A549 (cell line): ENCODE data around the gene PDS5A. TPM values are rescaled to one million over a fixed set of nuclear protein-coding genes. Genes with fewer than 3 reads are reported as not detected.

Experiments
- ATAC-seq, 2 experiments: fragments of 200-7000 bp in 1 of 2; fragments of >200 bp in 1 of 2; cut with Nextera tagmentation in 1 of 2; cut with Tn5 transposase in 1 of 2; 3 replicates each; pipeline versions ENCODE4 v1.8.0 to v1.9.1; 2018 to 2020; ENCODE audit warnings: mild to moderate bottlenecking in 1 of 2, moderate library complexity in 1 of 2
- CTCF ChIA-PET: fragments of 300-600 bp; sonication (Branson Sonifier 250); formaldehyde crosslinking; extraction: SDS; loops from one replicate; lab custom pipeline; 2021; ENCODE audit warnings: antibody characterized with exemption, inconsistent platforms; lab: Yijun Ruan, JAX
- POLR2A ChIA-PET: fragments of 350-600 bp; formaldehyde crosslinking; extraction: SDS; loops from one replicate; lab custom pipeline; 2021; ENCODE audit warnings: antibody characterized with exemption, inconsistent platforms; lab: Yijun Ruan, JAX
- DNase-seq, 2 experiments: peaks; one replicate each; pipeline versions ENCODE4 v3.0.0 to v3.0.0-alpha.2; 2011 to 2016; ENCODE audit warnings: low read depth in 1 of 2, low spot score in 1 of 2
- FAIRE-seq: peaks from 2 replicates; lab custom pipeline; 2011; peaks lifted over from hg19 to GRCh38; lab: Jason Lieb, UNC
- H3K27ac ChIP-seq, 2 experiments: fragments of >200 bp; sonication (Bioruptor Twin); formaldehyde crosslinking; 3 replicates each; pipeline ENCODE4 v1.5.1; 2016 to 2017
- H3K4me1 ChIP-seq: fragments of >200 bp; sonication (Bioruptor Twin); formaldehyde crosslinking; 3 replicates; pipeline ENCODE4 v1.6.1; 2016
- H3K4me2 ChIP-seq: fragments of >200 bp; sonication (Bioruptor Twin); formaldehyde crosslinking; 3 replicates; pipeline ENCODE4 v1.6.1; 2016
- H3K4me3 ChIP-seq: fragments of >200 bp; sonication (Bioruptor Twin); formaldehyde crosslinking; 3 replicates; pipeline ENCODE4 v1.5.1; 2016
- H3K9me3 ChIP-seq: fragments of >200 bp; sonication (Bioruptor Twin); formaldehyde crosslinking; 3 replicates; pipeline ENCODE4 v1.6.1; 2016
- BHLHE40 ChIP-seq: IDR thresholded peaks from 2 replicates; pipeline ENCODE4 v1.6.1; 2012; ENCODE audit warnings: low read depth, low read length, inconsistent platforms
- CBX8 ChIP-seq: fragments of 200-600 bp; sonication (generic); IDR thresholded peaks from 2 replicates; pipeline ENCODE4 v1.6.1; 2016
- CEBPB ChIP-seq, 2 experiments: fragments of >200 bp in 1 of 2; sonication (Bioruptor Twin) in 1 of 2; formaldehyde crosslinking in 1 of 2; IDR thresholded peaks; 2 replicates each; pipeline ENCODE4 v1.6.1; 2012 to 2016
- CHD2 ChIP-seq: fragments of 150-350 bp; IDR thresholded peaks from 2 replicates; pipeline ENCODE4 v1.6.1; 2014; ENCODE audit warnings: low read length; ENCODE audit not compliant: partially characterized antibody
- CHD4 ChIP-seq: fragments of 200-600 bp; sonication (generic); IDR thresholded peaks from 2 replicates; pipeline ENCODE4 v1.6.1; 2016; ENCODE audit warnings: antibody characterized with exemption, mild to moderate bottlenecking, borderline replicate concordance
- CTCF ChIP-seq: fragments of >200 bp; sonication (Bioruptor Twin); formaldehyde crosslinking; IDR thresholded peaks from 3 replicates; pipeline ENCODE4 v1.5.1; 2016
- EHF ChIP-seq: fragments of 250-450 bp; sonication (Bioruptor Pico); IDR thresholded peaks from 2 replicates; pipeline ENCODE4 v1.5.0; 2020; ENCODE audit warnings: mild to moderate bottlenecking
- FOSB ChIP-seq: fragments of 250-450 bp; sonication (Bioruptor Pico); IDR thresholded peaks from 2 replicates; pipeline ENCODE4 v1.5.0; 2020; ENCODE audit warnings: mild to moderate bottlenecking, moderate library complexity
- FOSL2 ChIP-seq, 2 experiments: fragments of 450-650 bp in 1 of 2; fragments of >200 bp in 1 of 2; sonication (Bioruptor Twin) in 1 of 2; formaldehyde crosslinking; IDR thresholded peaks; 2 replicates each; pipeline versions ENCODE4 v1.5.0 to v1.6.1; 2016 to 2020; ENCODE audit warnings: mild to moderate bottlenecking in 1 of 2, moderate library complexity in 1 of 2
- GATA3 ChIP-seq: IDR thresholded peaks from 2 replicates; pipeline ENCODE4 v1.6.1; 2012; ENCODE audit warnings: borderline replicate concordance
- HEYL ChIP-seq: fragments of 250-450 bp; sonication (Bioruptor Pico); IDR thresholded peaks from 2 replicates; pipeline ENCODE4 v1.8.0; 2021; ENCODE audit warnings: mild to moderate bottlenecking, moderate library complexity
- HOXA7 ChIP-seq: fragments of 250-450 bp; sonication (Bioruptor Pico); IDR thresholded peaks from 2 replicates; pipeline ENCODE4 v1.5.0; 2020; ENCODE audit warnings: mild to moderate bottlenecking, moderate library complexity
- HOXB13 ChIP-seq: fragments of 250-450 bp; sonication (Bioruptor Pico); IDR thresholded peaks from 2 replicates; pipeline ENCODE4 v1.5.0; 2020; ENCODE audit warnings: low read depth, mild to moderate bottlenecking, moderate library complexity
- KDM5A ChIP-seq: fragments of 200-600 bp; sonication (generic); IDR thresholded peaks from 2 replicates; pipeline ENCODE4 v1.6.1; 2016; ENCODE audit warnings: antibody characterized with exemption, mild to moderate bottlenecking
- MYC ChIP-seq: IDR thresholded peaks from 2 replicates; pipeline ENCODE4 v1.6.1; 2012; ENCODE audit warnings: mild to moderate bottlenecking, inconsistent platforms, low read length, improper control_type of control experiment, borderline replicate concordance
- NFE2L2 ChIP-seq: fragments of 150-350 bp; conservative IDR thresholded peaks from 2 replicates; pipeline ENCODE4 v1.6.1; 2014; ENCODE audit warnings: low read length
- POLR2AphosphoS2 ChIP-seq: conservative IDR thresholded peaks from 2 replicates; pipeline ENCODE4 v1.6.1; 2012; ENCODE audit warnings: low read length, improper control_type of control experiment, inconsistent platforms
- SMC3 ChIP-seq: fragments of >200 bp; sonication (Bioruptor Twin); formaldehyde crosslinking; IDR thresholded peaks from 3 replicates; pipeline ENCODE4 v1.6.1; 2018; ENCODE audit warnings: inconsistent platforms
- TFCP2L1 ChIP-seq: fragments of 250-450 bp; sonication (Bioruptor Pico); IDR thresholded peaks from 2 replicates; pipeline ENCODE4 v1.5.0; 2021; ENCODE audit warnings: mild to moderate bottlenecking
- TP53 ChIP-seq: fragments of 250-450 bp; sonication (Bioruptor Pico); IDR thresholded peaks from 2 replicates; pipeline ENCODE4 v1.5.0; 2021; ENCODE audit warnings: mild to moderate bottlenecking, moderate library complexity
- ZC3H11A ChIP-seq: fragments of 450-650 bp; IDR thresholded peaks from 2 replicates; pipeline ENCODE4 v1.6.1; 2014; ENCODE audit warnings: antibody characterized with exemption, mild to moderate bottlenecking
- ZFP36 ChIP-seq: fragments of 450-650 bp; IDR thresholded peaks from 2 replicates; pipeline ENCODE4 v1.6.1; 2014; ENCODE audit warnings: borderline replicate concordance; ENCODE audit not compliant: partially characterized antibody
- ZNF302 ChIP-seq: fragments of 250-450 bp; sonication (Bioruptor Pico); IDR thresholded peaks from 2 replicates; pipeline ENCODE4 v1.9.0; 2021; ENCODE audit warnings: inconsistent platforms, mild to moderate bottlenecking, moderate library complexity
- ZSCAN20 ChIP-seq: fragments of 250-450 bp; sonication (Bioruptor Pico); IDR thresholded peaks from 2 replicates; pipeline ENCODE4 v1.8.0; 2022; ENCODE audit warnings: mild to moderate bottlenecking, moderate library complexity
- WGBS: methylation state at CpG from one replicate; pipeline ENCODE4 v1.1.6; 2017; ENCODE audit errors: missing lambda C conversion rate; 5-methylcytosine and 5-hydroxymethylcytosine counted together
- polyA plus RNA-seq, 4 experiments: library from polyadenylated mRNA; depleted of rRNA in 3 of 4; stranded (reverse); fragments of >200 nt; fragmentation: RNase III in 1 of 4; extraction: RNeasy Plus Mini Kit Qiagen cat#74134 plus additional on column Dnase treatment in 1 of 4; gene quantifications; 2 replicates in 3 of 4; 3 replicates in 1 of 4; pipeline ENCODE4 v1.2.3, GENCODE V29; 2011 to 2017
- TF ChIP-seq, protein P1 (sequence below): fragments of 250-450 bp; sonication (Bioruptor Pico); IDR thresholded peaks from 2 replicates; pipeline ENCODE4 v1.5.0; 2020; ENCODE audit warnings: low read depth, mild to moderate bottlenecking, moderate library complexity

Gene PDS5A
- polyA plus RNA-seq, 2 of the 4 experiments (the other 2 are of a cell fraction), result 33.0 to 87.5 TPM

- TF ChIP-seq CHD4, result no peak
- TF ChIP-seq HEYL (CRISPR knock-in tag), result no peak
- TF ChIP-seq ZFP36, result no peak
- no peak overlapping the region for H3K4me2 ChIP-seq
- ATAC-seq (no peak), FAIRE-seq (no peak), DNase-seq (no peak)
- WGBS, result 55% methylated on average over 5 of the region's 5 CpGs
- H3K27ac ChIP-seq, result no peak overlapping the region
- no peaks in the 10 kb centered on the region for H3K4me1 ChIP-seq
- ChIA-PET POLR2A (no interaction called here), CTCF (interaction anchor here (2.0 kb wide), 1 partner anchor 9 kb away, joined by 6 read pairs; no protein-coding TSS in a partner anchor)
- H3K9me3 ChIP-seq, result no peaks in the 10 kb centered on the region
- no peak overlapping the region for H3K4me3 ChIP-seq
These were observed 9.8 kb upstream of the PDS5A start for GRCh38 chr4:39987485-39987884.

DNA sequence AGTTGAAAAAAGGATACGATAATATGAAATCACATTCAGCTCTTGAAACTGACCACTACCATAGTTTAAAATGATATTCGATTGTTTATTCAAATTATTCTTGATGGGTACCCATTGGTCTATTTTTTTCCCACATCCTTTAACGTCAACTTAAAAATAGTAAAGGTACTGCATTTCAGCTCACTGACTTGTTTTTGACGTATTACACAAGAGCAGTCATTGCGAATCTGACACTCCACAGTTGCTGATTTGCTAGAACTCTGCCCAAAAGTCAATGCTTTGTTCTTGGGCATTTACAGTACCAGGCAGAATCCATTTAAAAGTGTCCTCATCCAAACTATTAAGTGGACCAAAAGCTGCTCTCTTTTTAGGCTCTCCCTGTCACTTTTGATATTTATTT lies 1.2 kb upstream of the PDS5A start:
- H3K4me2 ChIP-seq, result peak overlapping the region; percentile 71; the same call in 1 of the 3 replicates
- ChIA-PET POLR2A (no interaction called here), CTCF (interaction anchor here (0.6 to 2.1 kb wide), 5 partner anchors 10 to 77 kb away, joined by 3 to 6 read pairs (median 5); partner anchors contain the start of gene N4BP2)
- DNase-seq, result no peak
- FAIRE-seq, result no peak
- no peak for ATAC-seq
- TF ChIP-seq MYC (no peak), ZC3H11A (no peak), KDM5A (no peak), CEBPB (IDR thresholded peaks at IDR 0.05) (no peak), TFCP2L1 (CRISPR knock-in tag) (no peak), EHF (CRISPR knock-in tag) (no peak), FOSL2 (IDR thresholded peaks at IDR 0.05) (no peak), FOSL2 (CRISPR knock-in tag; IDR thresholded peaks at IDR 0.05) (no peak), CHD2 (no peak), SMC3 (no peak), ZSCAN20 (CRISPR knock-in tag) (no peak), POLR2AphosphoS2 (no peak), CTCF (no peak)
- TF ChIP-seq, protein P1, sequence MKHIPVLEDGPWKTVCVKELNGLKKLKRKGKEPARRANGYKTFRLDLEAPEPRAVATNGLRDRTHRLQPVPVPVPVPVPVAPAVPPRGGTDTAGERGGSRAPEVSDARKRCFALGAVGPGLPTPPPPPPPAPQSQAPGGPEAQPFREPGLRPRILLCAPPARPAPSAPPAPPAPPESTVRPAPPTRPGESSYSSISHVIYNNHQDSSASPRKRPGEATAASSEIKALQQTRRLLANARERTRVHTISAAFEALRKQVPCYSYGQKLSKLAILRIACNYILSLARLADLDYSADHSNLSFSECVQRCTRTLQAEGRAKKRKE (CRISPR knock-in tag), result no peak
- no peak overlapping the region for H3K27ac ChIP-seq
- no peaks in the 10 kb centered on the region for H3K9me3 ChIP-seq
- no peak overlapping the region for H3K4me3 ChIP-seq
- peaks cover 16% of the 10 kb centered on the region for H3K4me1 ChIP-seq
- 72% methylated on average over 5 of the region's 5 CpGs for WGBS

GRCh38 chr4:39978378-39978775 lies 666 bp upstream of the PDS5A start:
- peak overlapping the region; percentile 95 for H3K4me3 ChIP-seq
- peak overlapping the region; percentile 98 to 100 for H3K27ac ChIP-seq
- H3K9me3 ChIP-seq, result no peaks in the 10 kb centered on the region
- DNase-seq (no peak), ATAC-seq (no peak), FAIRE-seq (no peak)
- peak overlapping the region; percentile 71 for H3K4me2 ChIP-seq
- CTCF ChIA-PET, result interaction anchor here (0.6 to 2.1 kb wide), 11 partner anchors 10 to 331 kb away, joined by 3 to 6 read pairs (median 3); partner anchors contain the start of gene N4BP2
- POLR2A ChIA-PET, result interaction anchor here (0.7 kb wide), 1 partner anchor 68 kb away, joined by 3 read pairs; no protein-coding TSS in a partner anchor
- TF ChIP-seq SMC3 (no peak), ZNF302 (no peak), EHF (CRISPR knock-in tag) (no peak), BHLHE40 (no peak), MYC (no peak), FOSL2 (IDR thresholded peaks at IDR 0.05) (no peak), FOSL2 (CRISPR knock-in tag; IDR thresholded peaks at IDR 0.05) (no peak), CBX8 (no peak), TP53 (CRISPR knock-in tag) (no peak), POLR2AphosphoS2 (no peak), NFE2L2 (no peak), HOXA7 (CRISPR knock-in tag) (no peak), FOSB (CRISPR knock-in tag) (no peak), ZFP36 (no peak), GATA3 (no peak), HEYL (CRISPR knock-in tag) (no peak), HOXB13 (CRISPR knock-in tag) (no peak), ZC3H11A (no peak)
- H3K4me1 ChIP-seq, result peaks cover 16% of the 10 kb centered on the region
- 16% methylated on average over 5 of the region's 5 CpGs for WGBS
